Heart right ventricle (tissue), 16 donors: Measurements from ENCODE around the gene ADAMTS5. TPM values are rescaled to one million over a fixed set of nuclear protein-coding genes. Genes with fewer than 3 reads are reported as not detected.

Source experiments
- ATAC-seq, 8 donors: fragments of 200-7000 bp; cut with Tn5 transposase; one replicate each; pipeline ENCODE4 v1.9.1; 2020; ENCODE audit warnings: mild to moderate bottlenecking in 8 of 8, moderate library complexity in 8 of 8, moderate number of reproducible peaks in 1 of 8
- DNase-seq, 2 donors: peaks; one replicate each; pipeline ENCODE4 v3.0.0-alpha.2; 2020
- H3K27ac ChIP-seq, 10 donors: fragments of 200-600 bp; sonication (generic) in 2 of 10; one replicate each; pipeline versions ENCODE4 v1.5.0 to v1.8.0; 2020 to 2022; ENCODE audit warnings: mild to moderate bottlenecking in 3 of 10
- H3K27me3 ChIP-seq, 7 donors: fragments of 200-600 bp; one replicate each; pipeline ENCODE4 v1.8.0; 2021 to 2022; ENCODE audit warnings: mild to moderate bottlenecking in 2 of 7
- H3K36me3 ChIP-seq, 9 donors: fragments of 200-600 bp; sonication (generic) in 1 of 9; one replicate each; pipeline versions ENCODE4 v1.5.0 to v1.8.0; 2020 to 2022; ENCODE audit warnings: mild to moderate bottlenecking in 2 of 9
- H3K4me1 ChIP-seq, 9 donors: fragments of 200-600 bp; sonication (generic) in 1 of 9; one replicate each; pipeline versions ENCODE4 v1.5.0 to v1.8.0; 2020 to 2022; ENCODE audit warnings: mild to moderate bottlenecking in 4 of 9
- H3K4me3 ChIP-seq, 10 donors: fragments of 200-600 bp; sonication (generic) in 2 of 10; one replicate each; pipeline versions ENCODE4 v1.5.0 to v1.8.0; 2020 to 2022; ENCODE audit warnings: mild to moderate bottlenecking in 7 of 10, moderate library complexity in 2 of 10
- H3K9me3 ChIP-seq, 11 donors: fragments of 200-600 bp in 10 of 11; sonication (generic) in 2 of 11; one replicate each; pipeline versions ENCODE4 v1.5.0 to v1.8.0; 2013 to 2022; ENCODE audit warnings: mild to moderate bottlenecking in 2 of 11, control low read depth in 1 of 11, moderate library complexity in 1 of 11
- WGBS, 2 donors: extraction: QIAGEN DNeasy Blood & Tissue Kit; methylation state at CpG; one replicate each; pipeline ENCODE4 v1.1.7; 2013; ENCODE audit warnings: inconsistent platforms in 1 of 2; 5-methylcytosine and 5-hydroxymethylcytosine counted together
- intact Hi-C, 10 donors: fragments of 100-400 bp; cut with DNase I; formaldehyde crosslinking; loops; one replicate each; pipeline versions ENCODE4 v1.11.1 to v1.14.2; 2022
- microRNA-seq, 2 donors: library from miRNA; unstranded; fragments of <30 nt; microRNA quantifications; one replicate each; pipeline ENCODE4 v1.2.0, GENCODE V29; 2021
- polyA plus RNA-seq, 2 donors: library from polyadenylated mRNA; stranded (reverse); fragments of 200-250 nt; gene quantifications; one replicate each; pipeline ENCODE4 v1.2.3, GENCODE V29; 2013
- total RNA-seq, 10 donors: library from RNA; stranded (reverse); fragmentation: NEBNext Ultra II Directional in 3 of 10; extraction: Animal tissue kit (Norgen Biotek cat#: 25700) in 3 of 10; gene quantifications; one replicate each; pipeline versions ENCODE4 v1.2.1 to v1.2.4, GENCODE V29; 2021 to 2023
- TF ChIP-seq, protein P1 (sequence below), 9 donors: fragments of 200-600 bp; sonication (generic) in 2 of 9; IDR thresholded peaks; one replicate each; pipeline versions ENCODE4 v1.5.0 to v1.8.0; 2021 to 2022; ENCODE audit warnings: antibody characterized with exemption in 9 of 9, mild to moderate bottlenecking in 5 of 9, moderate library complexity in 1 of 9
- donor health status: Arrhythmogenic right ventricular cardiomyopathy.
- donor health status: ischemic (EF 13 %, LVEDD 7.1; RV severe dilation, severe dysfunction).
- donor health status: healthy with polysubstance abuse.
- donor health status: DM: no; HTN: yes; CAD: no.
- donor health status: DM: no; HTN: no; CAD: no.
- donor health status: ischemic (EF 25% LVEDD 6.9; RV normal size, moderate dysfunction).
- donor health status: ischemic (EF 25% LVEDD 5.7; RV mildly dilated, moderate dysfunction).
- donor health status: healthy.
- donor health status: DM: yes; HTN: yes; CAD: no.
- donor health status: Ischemic cardiomyopathy.
- donor health status: ischemic (EF 35%, LVEDD 5.7; RV mildly dilated, moderate dysfunction).
- donor health status: nonischemic (EF 11% LVEDD 7.7; RV severe dilation, severe dysfunction).
- donor health status: DM: yes; HTN: yes; CAD: no.
- donor health status: PGD.
- donor health status: ischemic (EF 29% LVEDD 5.4; RV normal size, mild dysfunction).
- donor health status: nonischemic (EF 23%, LVEDD 6.1; RV moderate dilation, normal function).

Gene ADAMTS5
- total and polyA plus RNA-seq, 12 donors = 1.6 to 7.1 (median 2.9) TPM

DNA sequence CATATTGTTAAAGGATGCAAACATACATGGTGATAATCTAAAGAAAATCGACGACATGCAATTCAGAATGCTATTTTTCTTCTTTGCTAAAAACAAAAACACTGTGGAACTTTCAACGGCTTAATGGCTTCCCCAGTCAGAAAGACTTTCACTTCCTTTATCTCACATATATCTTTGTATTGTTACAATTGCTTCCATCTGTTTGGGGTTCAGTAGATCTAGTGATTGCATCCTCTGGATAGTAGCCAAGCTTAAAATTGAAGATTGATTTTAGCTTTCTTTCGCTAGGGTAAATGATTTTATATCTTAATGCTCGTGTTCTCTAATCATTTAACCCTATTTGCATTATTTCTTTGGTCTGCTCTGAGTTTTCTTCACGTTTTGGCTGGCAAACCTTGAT, 89.9 kb downstream of the ADAMTS5 start:
- Histone ChIP-seq H3K27me3 (no peaks in the 10 kb centered on the region), H3K27ac (no peak overlapping the region), H3K4me1 (no peaks in the 10 kb centered on the region), H3K4me3 (no peak overlapping the region), H3K9me3 (peaks cover 0 to 24% (median 9%) of the 10 kb centered on the region in 11 donors), H3K36me3 (no peaks in the 10 kb centered on the region)
- ATAC-seq (no peak), DNase-seq (no peak)
- TF ChIP-seq, protein P1, sequence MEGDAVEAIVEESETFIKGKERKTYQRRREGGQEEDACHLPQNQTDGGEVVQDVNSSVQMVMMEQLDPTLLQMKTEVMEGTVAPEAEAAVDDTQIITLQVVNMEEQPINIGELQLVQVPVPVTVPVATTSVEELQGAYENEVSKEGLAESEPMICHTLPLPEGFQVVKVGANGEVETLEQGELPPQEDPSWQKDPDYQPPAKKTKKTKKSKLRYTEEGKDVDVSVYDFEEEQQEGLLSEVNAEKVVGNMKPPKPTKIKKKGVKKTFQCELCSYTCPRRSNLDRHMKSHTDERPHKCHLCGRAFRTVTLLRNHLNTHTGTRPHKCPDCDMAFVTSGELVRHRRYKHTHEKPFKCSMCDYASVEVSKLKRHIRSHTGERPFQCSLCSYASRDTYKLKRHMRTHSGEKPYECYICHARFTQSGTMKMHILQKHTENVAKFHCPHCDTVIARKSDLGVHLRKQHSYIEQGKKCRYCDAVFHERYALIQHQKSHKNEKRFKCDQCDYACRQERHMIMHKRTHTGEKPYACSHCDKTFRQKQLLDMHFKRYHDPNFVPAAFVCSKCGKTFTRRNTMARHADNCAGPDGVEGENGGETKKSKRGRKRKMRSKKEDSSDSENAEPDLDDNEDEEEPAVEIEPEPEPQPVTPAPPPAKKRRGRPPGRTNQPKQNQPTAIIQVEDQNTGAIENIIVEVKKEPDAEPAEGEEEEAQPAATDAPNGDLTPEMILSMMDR (IDR thresholded peaks at IDR 0.05) = no peak
- intact Hi-C loops = no loop called here
- WGBS, 2 donors = 70 to 81% methylated on average over 6 of the region's 6 CpGs

DNA sequence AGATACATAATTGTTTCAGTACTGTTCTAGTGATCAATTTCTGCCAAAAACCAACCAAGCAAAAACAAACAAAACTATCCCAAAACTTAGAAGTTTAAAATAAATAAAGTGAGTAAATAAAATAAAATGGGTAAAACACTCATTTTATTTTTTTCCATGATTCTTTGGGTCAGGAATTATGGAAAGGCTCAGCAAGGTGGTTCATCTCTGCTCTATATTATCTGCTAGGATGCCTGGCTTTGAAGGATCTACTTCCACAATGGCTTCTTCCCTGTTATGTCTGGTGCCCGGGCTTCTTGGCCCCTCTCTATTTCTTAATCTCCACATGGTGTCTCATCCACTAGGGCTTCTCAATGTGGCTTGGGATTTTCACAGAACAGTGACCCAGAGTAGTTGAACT, 92.5 kb downstream of the ADAMTS5 start:
- Histone ChIP-seq H3K36me3 (no peaks in the 10 kb centered on the region), H3K9me3 (peaks cover 0 to 32% (median 9%) of the 10 kb centered on the region in 11 donors), H3K27ac (no peak overlapping the region), H3K4me3 (no peak overlapping the region), H3K27me3 (no peaks in the 10 kb centered on the region), H3K4me1 (no peaks in the 10 kb centered on the region)
- ATAC-seq (no peak), DNase-seq (no peak)
- intact Hi-C loops = no loop called here
- 91 to 94% methylated on average over 1 of the region's 1 CpG for WGBS, 2 donors
- TF ChIP-seq, protein P1 (IDR thresholded peaks at IDR 0.05) = no peak

Small RNA genes lying within 50 kb of the gene (microRNA-seq; reads per million reads assigned to microRNA genes)
- gene MIR4759 = 0 reads per million in 2 donors

Other genes with a start within 250 kb of the ADAMTS5 start
- gene ADAMTS1, start 121.7 kb downstream of the ADAMTS5 start, total RNA-seq = 100 to 1,000 TPM in 2 of 10 donors, 10 to 100 TPM in 8; 43.7 to 169 (median 78.1) TPM
- 10 to 100 TPM; 20.4 to 29.8 TPM for gene ADAMTS1, start 121.7 kb downstream of the ADAMTS5 start, polyA plus RNA-seq